Measurements from ENCODE around the gene TTC31. TPM values are rescaled to one million over a fixed set of nuclear protein-coding genes. Genes with fewer than 3 reads are reported as not detected.
A peak's percentile ranks its signal among the peaks of the same experiment; 100 is the strongest.

Gene TTC31
- total and polyA plus RNA-seq, 7 donors, result 5.4 to 13.2 (median 9.4) TPM

DNA sequence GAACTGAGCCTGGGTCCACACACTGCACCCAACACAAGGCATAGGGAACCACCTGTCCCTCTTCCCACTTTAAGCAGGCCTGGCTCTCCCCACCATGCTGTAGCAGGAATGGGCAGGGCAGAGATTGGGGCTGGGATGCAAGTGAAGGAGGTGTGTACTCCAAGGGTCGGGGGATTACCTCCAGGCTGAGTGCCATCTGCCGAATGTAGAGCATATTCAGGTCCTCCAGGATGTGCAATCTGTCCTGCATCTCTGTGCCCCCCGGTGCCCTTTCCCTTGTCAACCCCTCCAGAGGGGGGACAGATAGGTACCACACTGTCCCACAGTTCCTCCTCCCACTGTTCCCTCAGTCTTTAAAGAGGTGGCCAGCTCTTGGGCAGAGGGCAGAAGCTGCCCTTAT, 43.5 kb upstream of the TTC31 start:
- ATAC-seq (peak in 1 of 4 donors; percentile 1), DNase-seq (no peak)
- Histone ChIP-seq H3K27me3 (ENCODE audit: insufficient read depth in 3 of 3, low read length in 2 of 3) (peaks cover 0 to 30% (median 19%) of the 10 kb centered on the region in 3 donors), H3K4me1 (no peaks in the 10 kb centered on the region), H3K4me3 (peak overlapping the region; percentile 64), H3K27ac (no peak overlapping the region), H3K9me3 (no peaks in the 10 kb centered on the region), H3K36me3 (ENCODE audit: insufficient read depth in 1 of 2, low read depth in 1 of 2) (no peaks in the 10 kb centered on the region)
- 14 to 22% (median 21%) methylated on average over 3 of the region's 3 CpGs for WGBS, 3 donors
- TF ChIP-seq, protein P1, sequence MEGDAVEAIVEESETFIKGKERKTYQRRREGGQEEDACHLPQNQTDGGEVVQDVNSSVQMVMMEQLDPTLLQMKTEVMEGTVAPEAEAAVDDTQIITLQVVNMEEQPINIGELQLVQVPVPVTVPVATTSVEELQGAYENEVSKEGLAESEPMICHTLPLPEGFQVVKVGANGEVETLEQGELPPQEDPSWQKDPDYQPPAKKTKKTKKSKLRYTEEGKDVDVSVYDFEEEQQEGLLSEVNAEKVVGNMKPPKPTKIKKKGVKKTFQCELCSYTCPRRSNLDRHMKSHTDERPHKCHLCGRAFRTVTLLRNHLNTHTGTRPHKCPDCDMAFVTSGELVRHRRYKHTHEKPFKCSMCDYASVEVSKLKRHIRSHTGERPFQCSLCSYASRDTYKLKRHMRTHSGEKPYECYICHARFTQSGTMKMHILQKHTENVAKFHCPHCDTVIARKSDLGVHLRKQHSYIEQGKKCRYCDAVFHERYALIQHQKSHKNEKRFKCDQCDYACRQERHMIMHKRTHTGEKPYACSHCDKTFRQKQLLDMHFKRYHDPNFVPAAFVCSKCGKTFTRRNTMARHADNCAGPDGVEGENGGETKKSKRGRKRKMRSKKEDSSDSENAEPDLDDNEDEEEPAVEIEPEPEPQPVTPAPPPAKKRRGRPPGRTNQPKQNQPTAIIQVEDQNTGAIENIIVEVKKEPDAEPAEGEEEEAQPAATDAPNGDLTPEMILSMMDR (IDR thresholded peaks at IDR 0.05), result no peak
- intact Hi-C loops (cut with DNase I), result no loop called here

GRCh38 chr2:74439803-74440377, 43.0 kb upstream of the TTC31 start:
- WGBS, 3 donors, result 6 to 11% (median 11%) methylated on average over 9 to 14 of the region's 14 CpGs
- intact Hi-C loops (cut with DNase I), result no loop called here
- ATAC-seq (peak; percentile 66 to 72 (median 69)), DNase-seq (peak; percentile 80 to 83)
- no peaks in the 10 kb centered on the region for H3K36me3 ChIP-seq (ENCODE audit: insufficient read depth in 1 of 2, low read depth in 1 of 2)
- H3K9me3 ChIP-seq, result no peaks in the 10 kb centered on the region
- H3K4me3 ChIP-seq, result peak overlapping the region; percentile 64
- TF ChIP-seq, protein P1 (IDR thresholded peaks at IDR 0.05), result no peak
- peak overlapping the region; percentile 70 for H3K27ac ChIP-seq
- no peaks in the 10 kb centered on the region for H3K4me1 ChIP-seq
- peaks cover 0 to 30% (median 19%) of the 10 kb centered on the region in 3 donors for H3K27me3 ChIP-seq (ENCODE audit: insufficient read depth in 3 of 3, low read length in 2 of 3)

DNA sequence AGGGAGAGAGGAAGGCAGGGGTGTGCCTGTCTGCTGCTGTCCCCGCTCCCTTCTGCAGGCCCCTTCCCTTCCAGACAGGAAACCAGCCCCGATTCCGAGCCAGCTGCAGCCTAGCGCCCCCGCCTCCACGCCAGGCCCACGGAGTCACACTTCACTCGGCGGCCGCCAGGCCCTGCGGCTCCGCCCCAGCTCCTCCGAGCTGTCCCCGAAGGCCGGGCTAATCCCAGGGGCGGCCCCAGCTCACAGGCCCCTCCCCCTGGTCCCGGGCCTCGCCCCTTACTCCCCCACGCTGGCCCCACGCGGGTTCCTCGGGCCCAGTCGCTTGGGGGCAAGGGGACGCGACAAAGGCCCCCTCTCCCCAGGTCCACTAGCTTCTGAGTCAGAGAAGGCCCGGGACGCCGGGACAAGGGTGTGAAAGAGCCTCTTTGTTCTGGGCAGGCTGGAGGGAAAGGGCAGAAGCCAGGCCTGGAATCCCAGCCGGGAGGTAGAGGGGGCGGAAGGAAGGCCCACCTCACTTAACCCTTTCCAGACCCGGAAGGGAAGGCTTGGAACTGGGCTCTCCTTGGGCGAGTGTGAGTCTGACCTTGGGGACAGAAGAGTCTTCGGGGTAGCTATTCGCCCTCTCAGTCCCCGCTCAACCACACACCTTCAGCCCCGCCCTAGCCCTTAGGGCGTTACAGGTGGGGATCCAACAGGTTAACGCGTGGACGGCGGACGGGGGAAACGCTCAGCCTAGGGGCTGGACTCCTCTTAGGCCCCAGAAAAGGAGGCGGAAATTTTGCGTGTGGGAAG, 42.3 kb upstream of the TTC31 start:
- TF ChIP-seq, protein P1 (IDR thresholded peaks at IDR 0.05), result peak; percentile 17
- H3K4me1 ChIP-seq, result no peaks in the 10 kb centered on the region

DNA sequence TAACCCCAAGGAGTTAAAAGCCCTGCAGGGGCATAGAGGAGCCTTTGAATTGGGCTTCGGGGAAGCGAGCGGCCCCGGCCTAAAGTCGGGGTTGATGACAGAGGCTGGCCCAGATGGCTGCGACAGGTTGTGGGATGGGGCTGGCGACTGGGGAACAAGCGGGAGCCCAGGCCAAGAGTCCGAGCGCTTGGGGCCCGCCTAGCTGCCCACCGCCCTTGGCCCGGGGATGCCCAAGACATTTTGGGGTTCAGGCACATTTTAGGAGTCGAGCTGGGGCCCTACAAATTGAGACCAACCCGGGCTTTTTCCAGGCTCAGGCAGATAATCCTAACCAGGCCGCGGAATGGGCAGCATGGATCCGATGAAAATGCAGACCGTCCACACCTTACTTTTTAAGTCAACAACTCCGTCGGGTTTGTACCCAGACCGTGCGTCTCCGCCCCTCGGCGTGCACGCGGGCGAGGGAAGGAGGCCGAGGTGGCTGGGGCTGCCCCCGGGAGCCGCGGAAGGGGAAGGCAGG, 41.7 kb upstream of the TTC31 start:
- Histone ChIP-seq H3K9me3 (no peaks in the 10 kb centered on the region), H3K4me1 (no peaks in the 10 kb centered on the region), H3K4me3 (peak overlapping the region; percentile 64), H3K27ac (peak overlapping the region; percentile 70), H3K36me3 (ENCODE audit: insufficient read depth in 1 of 2, low read depth in 1 of 2) (no peaks in the 10 kb centered on the region), H3K27me3 (ENCODE audit: insufficient read depth in 3 of 3, low read length in 2 of 3) (peaks cover 0 to 29% (median 15%) of the 10 kb centered on the region in 3 donors)
- intact Hi-C loops (cut with DNase I), result no loop called here
- 15 to 31% (median 21%) methylated on average over 30 to 33 of the region's 33 CpGs for WGBS, 3 donors
- DNase-seq (no peak), ATAC-seq (peak in 3 of 4 donors; percentile 3 to 11 (median 11))
- TF ChIP-seq, protein P1 (IDR thresholded peaks at IDR 0.05), result no peak

More for the DNA sequence above, 42.3 kb upstream of the TTC31 start:
- peak overlapping the region; percentile 64 for H3K4me3 ChIP-seq
- peak; percentile 89 to 92 for DNase-seq
- WGBS, 3 donors, result 9 to 14% (median 9%) methylated on average over 35 to 45 of the region's 45 CpGs
- intact Hi-C loops (cut with DNase I), result no loop called here
- ATAC-seq, result peak; percentile 91 to 94 (median 94)
- no peaks in the 10 kb centered on the region for H3K36me3 ChIP-seq (ENCODE audit: insufficient read depth in 1 of 2, low read depth in 1 of 2)
- H3K27ac ChIP-seq, result peak overlapping the region; percentile 70
- peaks cover 0 to 30% (median 19%) of the 10 kb centered on the region in 3 donors for H3K27me3 ChIP-seq (ENCODE audit: insufficient read depth in 3 of 3, low read length in 2 of 3)
- H3K9me3 ChIP-seq, result no peaks in the 10 kb centered on the region
